ENCODE results near the gene RPL22.

The RPL22 gene

GRCh38 chr1:6241107-6241886, 41.9 kb upstream of the RPL22 start:
- DNase-seq = no peak
- H3K9me3 Mint-ChIP-seq = no peaks in the 10 kb centered on the region
- H3K27ac Mint-ChIP-seq = no peak overlapping the region
- H3K4me1 Mint-ChIP-seq = peaks cover 15% of the 10 kb centered on the region
- H3K4me3 Mint-ChIP-seq = peak overlapping the region; percentile 61
- H3K27me3 Mint-ChIP-seq (ENCODE audit: low read depth, poor library complexity) = peaks cover 85% of the 10 kb centered on the region
- TF ChIP-seq CTCF (IDR thresholded peaks at IDR 0.05) = no peak
- H3K36me3 Mint-ChIP-seq (ENCODE audit: low read depth) = no peaks in the 10 kb centered on the region

- H3K36me3 Mint-ChIP-seq (ENCODE audit: low read depth) = no peaks in the 10 kb centered on the region
- no peak for TF ChIP-seq CTCF (IDR thresholded peaks at IDR 0.05)
- H3K27ac Mint-ChIP-seq = no peak overlapping the region
- peaks cover 76% of the 10 kb centered on the region for H3K27me3 Mint-ChIP-seq (ENCODE audit: low read depth, poor library complexity)
- DNase-seq = no peak
- no peak overlapping the region for H3K4me3 Mint-ChIP-seq
- peaks cover 15% of the 10 kb centered on the region for H3K4me1 Mint-ChIP-seq
- no peaks in the 10 kb centered on the region for H3K9me3 Mint-ChIP-seq
Measured at GRCh38 chr1:6239950-6240768, 40.8 kb upstream of the RPL22 start.

- Mint-ChIP-seq H3K4me1 (peaks cover 24% of the 10 kb centered on the region), H3K27me3 (ENCODE audit: low read depth, poor library complexity) (peaks cover 67% of the 10 kb centered on the region), H3K27ac (no peak overlapping the region), H3K4me3 (no peak overlapping the region), H3K9me3 (no peaks in the 10 kb centered on the region), H3K36me3 (ENCODE audit: low read depth) (no peaks in the 10 kb centered on the region)
- no peak for DNase-seq
- TF ChIP-seq CTCF (IDR thresholded peaks at IDR 0.05) = no peak
Measured at GRCh38 chr1:6239213-6239752, 39.9 kb upstream of the RPL22 start.

GRCh38 chr1:6237093-6237492, 37.7 kb upstream of the RPL22 start:
- no peaks in the 10 kb centered on the region for H3K9me3 Mint-ChIP-seq
- H3K4me3 Mint-ChIP-seq = no peak overlapping the region
- H3K36me3 Mint-ChIP-seq (ENCODE audit: low read depth) = peaks cover 10% of the 10 kb centered on the region
- no peak overlapping the region for H3K27ac Mint-ChIP-seq
- peaks cover 48% of the 10 kb centered on the region for H3K27me3 Mint-ChIP-seq (ENCODE audit: low read depth, poor library complexity)
- TF ChIP-seq CTCF (IDR thresholded peaks at IDR 0.05) = no peak
- H3K4me1 Mint-ChIP-seq = peaks cover 39% of the 10 kb centered on the region
- no peak for DNase-seq

- H3K4me1 Mint-ChIP-seq = peaks cover 35% of the 10 kb centered on the region
- DNase-seq = no peak
- H3K9me3 Mint-ChIP-seq = no peaks in the 10 kb centered on the region
- peaks cover 29% of the 10 kb centered on the region for H3K27me3 Mint-ChIP-seq (ENCODE audit: low read depth, poor library complexity)
- H3K36me3 Mint-ChIP-seq (ENCODE audit: low read depth) = peaks cover 22% of the 10 kb centered on the region
- H3K4me3 Mint-ChIP-seq = peak overlapping the region; percentile 89
- peak overlapping the region; percentile 39 for H3K27ac Mint-ChIP-seq
- no peak for TF ChIP-seq CTCF (IDR thresholded peaks at IDR 0.05)
Measured at GRCh38 chr1:6235296-6235677, 35.9 kb upstream of the RPL22 start.

All from nephron progenitor cell (in vitro differentiated cells).